C1 segment of cervical spinal cord (tissue), 14 donors: ENCODE data around the gene NEAT1.
A peak's percentile ranks its signal among the peaks of the same experiment; 100 is the strongest.
"Not testable (repeated sequence)": the region's sequence is repeated elsewhere in the genome, so short reads cannot be mapped to it uniquely, and the experiment has no call there.

Experiments
- DNase-seq, 14 donors: peaks; one replicate each; lab custom pipeline; 2025; lab: John Stamatoyannopoulos, UW

Gene NEAT1

DNA sequence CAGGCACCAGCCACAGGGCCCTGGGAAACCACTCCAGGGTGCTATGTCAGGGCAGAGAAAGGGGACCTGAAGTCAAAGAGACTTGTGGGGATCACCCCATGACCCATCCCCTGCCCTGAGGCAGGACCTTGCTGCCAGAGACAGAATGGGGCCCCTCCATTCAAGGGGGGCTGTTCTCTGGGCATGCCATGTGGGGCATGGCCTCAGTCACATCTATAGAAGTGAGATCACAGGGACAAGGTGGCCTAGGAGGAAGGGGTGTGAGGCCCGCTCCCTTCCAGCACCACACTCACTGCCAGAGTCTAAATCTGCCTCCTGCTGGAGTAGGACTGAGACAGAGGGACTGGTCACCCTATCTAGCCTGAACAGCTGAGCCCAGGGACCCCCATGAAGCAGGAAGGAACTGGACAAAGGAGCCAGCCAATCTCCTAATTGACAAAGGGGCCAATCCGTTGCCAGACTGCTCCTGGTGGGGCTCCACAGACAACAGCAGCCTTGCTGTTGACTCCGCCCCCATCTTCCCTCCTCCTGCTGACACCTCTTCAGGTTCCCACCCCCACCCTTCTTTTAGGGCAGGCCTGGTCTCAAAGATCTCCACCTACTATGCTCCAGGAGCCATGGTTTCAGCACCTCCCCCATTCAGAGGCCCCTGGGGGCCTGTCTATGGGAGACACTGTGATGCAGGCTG is 26.0 kb downstream of the NEAT1 start:
- peak in 1 of 14 donors; percentile 60 for DNase-seq

DNA sequence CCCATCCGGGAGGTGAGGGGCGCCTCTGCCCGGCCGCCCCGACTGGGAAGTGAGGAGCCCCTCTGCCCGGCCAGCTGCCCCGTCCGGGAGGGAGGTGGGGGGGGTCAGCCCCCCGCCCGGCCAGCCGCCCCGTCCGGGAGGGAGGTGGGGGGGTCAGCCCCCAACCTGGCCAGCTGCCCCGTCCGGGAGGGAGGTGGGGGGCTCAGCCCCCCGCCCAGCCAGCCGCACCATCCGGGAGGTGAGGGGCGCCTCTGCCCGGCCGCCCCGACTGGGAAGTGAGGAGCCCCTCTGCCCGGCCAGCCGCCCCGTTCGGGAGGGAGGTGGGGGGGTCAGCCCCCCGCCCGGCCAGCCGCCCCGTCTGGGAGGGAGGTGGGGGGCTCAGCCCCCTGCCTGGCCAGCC is 28.7 kb downstream of the NEAT1 start:
- not testable (repeated sequence) for DNase-seq

DNA sequence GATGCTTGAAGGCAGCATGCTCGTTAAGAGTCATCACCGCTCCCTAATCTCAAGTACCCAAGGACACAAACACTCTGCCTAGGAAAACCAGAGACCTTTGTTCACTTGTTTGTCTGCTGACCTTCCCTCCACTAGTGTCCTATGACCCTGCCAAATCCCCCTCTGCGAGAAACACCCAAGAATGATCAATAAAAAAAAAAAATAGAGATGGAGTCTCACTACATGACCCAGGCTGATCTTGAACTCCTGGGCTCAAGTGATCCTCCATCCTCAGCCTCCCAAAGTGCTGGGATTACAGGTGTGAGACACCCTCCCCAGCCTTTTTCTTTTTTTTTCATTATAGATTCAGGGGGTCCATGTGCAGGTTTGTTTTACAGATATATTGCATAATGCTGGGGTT is 29.7 kb downstream of the NEAT1 start:
- not testable (repeated sequence) for DNase-seq

DNA sequence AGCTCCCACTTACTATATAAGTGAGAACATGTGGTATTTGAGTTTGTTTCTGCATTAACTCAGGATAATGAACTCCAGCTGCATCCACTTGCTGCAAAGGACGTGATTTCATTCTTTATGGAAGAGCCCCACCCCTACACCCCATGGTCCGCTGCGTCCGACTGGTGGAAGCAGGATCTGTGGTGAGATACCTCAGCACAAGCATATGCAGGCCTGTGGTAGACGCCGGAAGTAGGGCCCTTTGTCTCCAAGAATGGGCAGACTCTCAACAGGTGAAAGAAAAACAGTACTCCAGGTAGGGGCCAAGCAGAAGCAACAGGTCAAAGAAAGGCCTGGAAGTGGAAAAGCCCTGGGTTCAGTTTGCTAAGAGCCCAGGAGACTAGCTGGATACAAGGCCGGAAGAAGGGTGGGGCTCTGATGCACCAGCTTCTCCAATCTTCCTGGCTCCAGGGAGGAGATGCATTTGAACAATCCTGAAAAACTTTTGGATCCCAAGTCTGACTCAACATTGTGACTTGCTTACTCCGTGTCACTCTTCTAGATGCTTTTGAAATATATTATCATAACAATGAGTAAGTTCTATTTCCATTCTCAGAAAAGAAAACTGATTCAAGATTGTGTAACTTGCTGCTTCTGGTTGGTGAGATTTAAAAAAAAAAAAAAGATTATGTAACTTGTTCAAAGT is 30.4 kb downstream of the NEAT1 start:
- no peak for DNase-seq

DNA sequence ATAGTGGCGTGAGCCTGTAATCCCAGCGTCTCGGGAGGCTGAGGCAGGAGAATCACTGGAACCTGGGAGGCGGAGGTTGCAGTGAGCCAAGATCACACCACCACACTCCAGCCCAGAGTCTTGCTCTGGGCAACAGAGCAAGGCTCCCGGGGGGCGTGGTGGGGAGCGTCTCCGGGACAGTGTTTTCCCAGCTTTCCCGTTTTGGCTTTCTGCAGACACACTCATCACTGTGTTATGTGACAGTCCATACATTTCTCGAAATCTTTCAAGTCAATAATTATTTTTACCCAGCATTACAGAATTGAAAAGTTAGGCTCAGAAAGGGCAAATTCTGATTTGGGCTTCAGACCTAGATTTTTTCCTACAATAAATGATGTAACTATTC is 31.7 kb downstream of the NEAT1 start:
- DNase-seq: peak in 1 of 14 donors; percentile 26

DNA sequence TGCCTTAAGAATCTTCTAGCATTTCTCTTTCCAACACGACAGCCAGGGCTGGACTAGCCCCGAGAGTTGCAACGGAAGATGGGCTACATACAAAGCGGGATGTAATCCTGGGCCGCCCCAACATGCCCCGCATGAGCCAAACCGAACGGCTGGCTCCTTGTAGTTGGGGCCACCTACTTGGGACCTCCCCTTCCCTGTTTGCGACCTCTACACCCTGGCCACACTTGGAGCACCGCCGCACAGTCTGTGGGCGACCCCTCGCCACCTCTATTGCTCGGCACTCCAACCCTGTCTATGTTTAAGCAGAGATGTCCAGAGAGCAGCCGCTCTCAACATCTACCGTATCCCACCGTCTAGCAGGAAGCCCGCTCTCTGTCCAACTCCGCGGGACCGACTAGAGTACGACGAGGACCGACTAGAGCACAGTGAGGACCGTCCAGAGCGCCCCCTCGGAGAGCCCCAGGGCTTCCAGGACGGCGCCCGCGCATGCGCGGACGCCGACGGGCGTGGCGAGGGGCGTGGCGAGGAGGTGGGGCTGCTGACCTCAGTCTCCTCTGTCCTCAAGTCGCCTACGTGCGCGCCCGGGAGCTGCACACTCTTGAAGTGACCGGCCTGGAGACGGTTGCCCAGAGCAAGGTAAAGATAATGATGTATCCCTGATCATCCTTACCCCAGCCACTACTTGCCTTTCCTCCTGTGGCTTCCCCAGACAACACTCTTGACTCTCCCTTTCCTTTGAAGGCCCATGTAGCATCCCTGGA is 32.3 kb downstream of the NEAT1 start:
- peak; percentile 57 to 89 (median 84) for DNase-seq

DNA sequence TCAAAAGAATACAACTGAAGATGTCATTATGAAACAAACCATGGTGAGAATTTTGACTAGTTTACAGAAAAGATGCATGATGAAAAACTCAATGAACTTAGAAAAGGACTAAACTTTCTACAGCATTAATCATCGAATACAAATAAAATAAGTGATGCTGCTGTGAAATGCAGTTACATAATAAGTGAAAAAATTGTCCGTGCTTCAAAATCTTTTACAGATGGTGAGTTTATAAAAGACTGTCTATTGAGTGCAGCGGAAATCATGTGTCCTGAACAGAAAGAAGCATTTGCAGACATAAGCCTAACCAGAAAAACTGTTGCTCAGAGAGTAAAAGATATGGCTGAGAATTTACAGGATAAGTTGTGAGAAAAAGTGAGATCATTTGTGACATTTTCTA is 33.8 kb downstream of the NEAT1 start:
- DNase-seq: no peak

DNA sequence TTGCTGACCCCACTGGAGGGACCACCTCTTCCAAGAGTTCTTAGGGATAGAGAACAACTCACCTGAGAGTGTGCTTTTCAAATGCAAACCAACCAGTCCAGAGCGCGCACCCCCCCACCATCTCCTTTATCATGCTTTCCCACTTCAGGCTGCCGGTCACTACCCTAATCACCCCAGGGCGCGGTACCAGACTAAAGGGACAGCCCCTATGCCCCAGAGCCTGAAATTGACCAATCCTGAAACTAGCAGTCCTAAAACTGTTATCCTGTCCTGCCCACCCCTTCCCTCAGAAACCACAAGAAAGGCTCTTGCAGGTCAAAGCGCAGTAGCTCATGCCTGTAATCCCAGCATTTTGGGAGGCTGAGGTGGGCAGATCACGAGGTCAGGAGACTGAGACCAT is 37.0 kb downstream of the NEAT1 start:
- DNase-seq: no peak

DNA sequence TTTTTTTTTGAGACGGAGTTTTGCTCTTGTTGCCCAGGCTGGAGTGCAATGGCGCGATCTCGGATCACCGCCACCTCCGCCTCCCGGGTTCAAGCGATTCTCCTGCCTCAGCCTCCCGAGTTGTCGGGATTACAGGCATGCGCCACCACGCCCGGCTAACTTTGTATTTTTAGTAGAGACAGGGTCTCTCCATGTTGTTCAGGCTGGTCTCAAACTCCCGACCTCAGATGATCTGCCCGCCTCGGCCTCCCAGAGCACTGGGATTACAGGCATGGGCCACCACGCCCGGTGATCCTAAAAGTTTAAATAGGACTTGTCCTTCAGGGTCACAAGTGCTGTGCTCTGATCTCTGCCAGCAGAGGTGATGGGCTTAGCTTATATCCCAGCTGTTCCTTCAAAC is 42.9 kb downstream of the NEAT1 start:
- not testable (repeated sequence) for DNase-seq

DNA sequence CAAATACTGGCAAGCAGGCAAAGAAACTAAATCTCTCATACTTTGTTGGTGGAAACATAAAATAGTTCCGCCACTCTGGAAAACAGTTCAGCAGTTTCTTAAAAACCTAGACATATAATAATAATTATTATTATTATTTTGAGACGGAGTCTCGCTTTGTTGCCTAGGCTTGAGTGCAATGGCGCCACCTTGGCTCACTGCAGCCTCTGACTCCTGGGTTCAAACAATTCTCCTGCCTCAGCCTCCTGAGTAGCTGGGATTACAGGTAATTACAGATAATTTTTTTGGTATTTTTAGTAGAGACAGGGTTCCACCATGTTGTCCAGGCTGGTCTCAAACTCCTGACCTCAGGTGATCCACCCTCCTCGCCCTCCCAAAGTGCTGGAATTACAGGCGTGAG is 44.7 kb downstream of the NEAT1 start:
- not testable (repeated sequence) for DNase-seq

DNA sequence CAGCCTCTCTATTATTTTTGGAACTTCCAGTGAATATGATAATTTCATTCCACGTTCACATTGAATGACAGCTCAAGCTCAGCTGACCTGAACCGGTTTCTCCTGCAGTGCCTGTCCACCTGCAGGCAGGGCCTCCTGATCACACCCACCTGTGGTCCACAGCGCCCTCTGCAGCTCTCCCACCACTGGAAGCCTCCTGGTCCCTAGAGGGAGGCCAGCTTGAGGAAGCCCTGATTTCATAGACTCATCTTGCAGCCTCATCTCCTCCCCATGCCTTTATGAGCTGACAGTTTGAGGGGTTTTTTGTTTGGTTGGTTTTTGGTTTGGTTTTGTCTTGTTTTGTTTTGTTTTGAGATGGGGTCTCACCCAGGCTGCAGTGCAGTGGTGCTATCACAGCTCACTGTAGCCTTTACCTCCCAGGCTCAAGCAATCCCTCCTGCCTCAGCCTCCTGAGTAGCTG is 46.3 kb downstream of the NEAT1 start:
- peak in 1 of 14 donors; percentile 36 for DNase-seq

DNA sequence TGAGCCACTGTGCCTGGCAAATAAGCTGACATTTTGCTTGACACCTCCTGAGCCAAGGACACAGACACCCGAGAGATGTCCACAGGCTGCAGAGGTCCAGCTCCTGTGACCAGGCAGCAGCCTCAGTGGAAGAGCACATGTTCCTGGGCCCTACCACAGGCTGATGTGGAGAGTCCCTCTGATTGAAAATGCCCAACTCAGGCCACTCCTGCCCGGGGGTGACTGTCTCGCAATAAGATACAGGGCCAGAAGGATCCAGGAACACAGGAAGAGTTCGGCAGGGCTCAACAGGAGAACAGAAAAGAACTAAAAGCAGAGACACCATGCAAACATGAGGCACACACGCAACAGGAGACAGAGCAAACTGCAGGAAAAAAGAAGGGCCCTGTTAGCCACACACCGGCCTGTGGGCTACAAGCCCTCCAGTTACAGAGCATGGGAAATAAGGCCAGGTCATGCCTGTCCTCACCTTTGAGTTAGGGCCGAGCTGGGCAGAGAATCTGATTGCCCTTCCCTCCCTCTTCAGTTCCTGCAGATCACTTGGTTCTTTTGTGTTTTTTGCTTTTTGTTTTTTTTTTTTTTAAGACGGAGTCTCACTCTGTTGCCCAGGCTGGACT is 47.9 kb downstream of the NEAT1 start:
- DNase-seq: peak in 1 of 14 donors; percentile 16

DNA sequence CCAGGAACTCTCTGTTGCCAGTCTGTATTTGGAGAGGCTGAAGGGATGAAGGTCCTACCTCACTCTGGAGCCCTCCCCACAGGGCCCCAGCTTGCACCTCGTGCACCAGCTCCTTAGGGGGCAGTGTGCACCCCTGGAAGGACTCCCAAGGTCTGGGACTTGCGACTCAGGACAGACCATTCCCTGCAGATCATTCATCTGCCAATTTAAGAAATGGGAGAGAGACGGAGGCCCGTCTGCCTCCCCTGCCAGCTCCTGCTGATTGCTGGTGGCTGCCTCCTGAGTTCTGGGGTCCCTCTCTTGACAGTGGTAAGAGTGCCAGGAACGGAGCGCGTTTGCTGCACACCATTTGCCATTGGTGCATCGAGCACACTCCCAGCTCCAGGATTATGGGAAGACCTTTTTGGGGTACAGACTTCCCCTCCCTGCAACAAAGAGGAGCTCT is 48.9 kb downstream of the NEAT1 start:
- DNase-seq: peak in 10 of 14 donors; percentile 14 to 79 (median 50)

DNA sequence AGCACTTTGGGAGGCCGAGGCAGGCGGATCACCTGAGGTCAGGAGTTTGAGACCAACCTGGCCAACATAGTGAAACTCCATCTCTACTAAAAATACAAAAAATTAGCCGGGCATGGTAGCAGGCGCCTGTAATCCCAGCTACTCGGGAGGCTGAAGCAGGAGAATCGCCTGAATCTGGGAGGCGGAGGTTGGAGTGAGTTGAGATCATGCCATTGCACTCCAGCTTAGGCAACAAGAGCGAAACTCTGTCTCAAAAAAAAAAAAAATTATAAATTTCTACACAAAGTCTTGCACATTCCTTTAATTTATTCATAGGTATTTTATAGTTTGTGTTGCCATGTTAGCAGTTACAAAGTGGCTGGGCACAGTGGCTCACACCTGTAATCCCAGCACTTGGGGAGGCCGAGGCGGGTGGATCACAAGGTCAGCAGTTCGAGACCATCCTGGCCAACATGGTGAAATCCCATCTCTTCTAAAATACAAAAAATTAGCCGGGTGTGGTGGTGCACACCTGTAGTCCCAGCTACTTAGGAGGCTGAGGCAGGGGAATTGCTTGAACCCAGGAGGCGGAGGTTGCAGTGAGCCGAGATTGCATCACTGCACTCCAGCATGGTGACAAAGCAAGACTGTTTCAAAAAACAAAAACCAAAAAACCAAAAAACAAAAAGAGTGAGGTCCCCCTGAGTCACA is 50.1 kb downstream of the NEAT1 start:
- not testable (repeated sequence) for DNase-seq

DNA sequence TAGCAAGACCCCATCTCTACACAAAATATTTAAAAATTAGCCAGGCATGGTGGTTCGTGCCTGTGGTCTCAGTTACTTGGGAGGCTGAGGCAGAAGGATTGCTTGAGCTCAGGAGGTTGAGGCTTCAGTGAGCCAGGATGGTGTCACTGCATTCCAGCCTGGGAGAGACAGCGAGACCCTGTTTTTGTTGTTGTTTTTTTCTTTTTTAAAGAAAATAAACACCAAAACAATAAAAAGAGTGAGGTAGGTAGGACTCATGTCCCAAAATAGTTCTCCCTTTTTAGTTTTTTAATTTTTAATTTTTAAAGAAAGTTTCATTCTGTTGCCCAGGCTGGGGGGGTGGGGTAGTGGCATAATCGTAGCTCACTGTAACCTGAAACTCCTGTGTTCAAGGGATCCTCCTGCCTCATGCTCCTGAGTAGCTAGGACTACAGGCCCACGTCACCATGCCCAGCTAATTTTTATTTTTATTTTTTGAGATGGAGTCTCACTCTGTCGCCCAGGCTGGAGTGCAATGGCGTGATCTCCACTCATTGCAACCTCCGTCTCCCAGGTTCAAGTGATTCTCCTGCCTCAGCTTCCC is 50.8 kb downstream of the NEAT1 start:
- DNase-seq: no peak

DNA sequence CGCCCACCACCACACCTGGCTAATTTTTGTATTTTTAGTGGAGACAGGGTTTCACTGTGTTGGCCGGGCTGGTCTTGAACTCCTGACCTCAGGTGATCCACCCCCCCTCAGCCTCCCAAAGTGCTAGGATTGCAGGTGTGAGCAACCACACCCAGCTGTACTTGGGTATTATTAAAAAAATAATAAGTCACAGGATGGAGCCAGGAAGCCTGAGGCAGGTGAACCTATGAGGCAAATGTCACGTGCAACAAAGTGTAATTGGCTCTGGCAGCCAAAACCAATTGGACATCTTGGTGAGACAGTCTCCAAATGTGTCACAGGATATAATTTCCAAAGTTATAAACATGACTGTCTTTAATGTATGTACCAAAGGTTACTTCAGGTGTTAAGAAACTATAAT is 52.3 kb downstream of the NEAT1 start:
- no peak for DNase-seq

DNA sequence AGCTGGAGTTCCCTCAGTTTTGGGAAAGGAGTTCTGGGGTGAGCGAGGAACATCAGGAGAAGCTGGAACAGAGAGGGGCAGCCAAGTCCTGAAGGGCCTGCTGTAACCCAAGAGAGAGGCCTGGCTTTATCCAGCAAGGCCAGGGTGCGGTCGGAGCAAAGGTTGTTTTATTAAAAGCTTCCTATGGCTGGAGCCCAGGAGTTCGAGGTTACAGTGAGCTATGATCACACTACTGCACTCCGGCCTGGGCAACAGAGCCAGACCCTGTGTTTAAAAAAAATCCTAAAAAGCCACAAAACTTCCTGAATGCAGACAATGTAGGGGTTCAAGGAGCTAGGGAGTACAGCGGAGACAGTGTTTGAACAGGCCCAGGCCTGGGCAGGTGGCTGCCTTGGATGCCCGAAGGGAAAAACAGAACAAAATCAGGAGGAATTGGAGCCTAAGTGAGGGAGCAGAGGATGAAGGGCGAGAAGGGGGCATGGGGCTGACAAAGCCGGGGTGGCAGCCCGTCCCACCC is 54.1 kb downstream of the NEAT1 start:
- DNase-seq: peak in 3 of 14 donors; percentile 36 to 69 (median 58)

DNA sequence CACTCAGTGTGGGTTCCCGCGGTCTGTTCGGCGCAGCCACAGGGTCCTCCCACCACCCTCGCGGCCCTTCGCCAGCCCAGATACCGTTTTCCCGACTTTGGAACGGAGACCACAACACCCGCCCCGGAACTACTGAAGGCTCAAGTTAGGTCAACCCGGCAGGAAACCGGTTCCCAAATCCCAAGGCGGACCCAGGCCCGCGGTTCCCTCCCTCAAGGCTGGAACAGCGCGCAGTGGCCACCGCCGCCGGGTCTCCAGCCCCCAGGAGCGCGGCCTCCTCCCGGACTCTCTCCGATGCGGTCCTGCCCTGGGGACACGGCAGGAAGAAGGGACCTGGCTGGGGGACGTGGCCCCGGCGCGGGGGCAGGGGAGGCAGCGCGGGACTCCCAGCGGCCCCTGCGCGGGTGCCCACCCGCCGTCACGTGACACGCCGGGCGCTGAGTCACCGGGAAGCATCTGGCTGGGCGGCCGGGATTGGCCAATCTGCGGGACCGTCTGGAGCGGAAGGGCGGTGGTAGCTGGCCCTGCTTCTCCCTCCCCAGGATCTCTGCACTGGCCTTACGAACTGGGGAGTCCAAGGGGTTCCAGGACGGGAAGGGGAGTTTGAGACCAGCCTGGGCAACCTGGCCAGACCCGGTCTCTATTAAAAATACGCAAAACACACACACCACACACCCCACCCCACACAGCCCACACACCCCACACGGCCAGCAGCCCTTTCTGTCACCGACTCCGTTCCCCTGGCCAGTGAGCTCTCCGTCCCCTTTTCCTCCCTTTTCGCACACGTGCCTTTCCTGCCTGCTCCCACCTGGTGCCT is 54.8 kb downstream of the NEAT1 start:
- peak; percentile 84 to 98 (median 94) for DNase-seq

DNA sequence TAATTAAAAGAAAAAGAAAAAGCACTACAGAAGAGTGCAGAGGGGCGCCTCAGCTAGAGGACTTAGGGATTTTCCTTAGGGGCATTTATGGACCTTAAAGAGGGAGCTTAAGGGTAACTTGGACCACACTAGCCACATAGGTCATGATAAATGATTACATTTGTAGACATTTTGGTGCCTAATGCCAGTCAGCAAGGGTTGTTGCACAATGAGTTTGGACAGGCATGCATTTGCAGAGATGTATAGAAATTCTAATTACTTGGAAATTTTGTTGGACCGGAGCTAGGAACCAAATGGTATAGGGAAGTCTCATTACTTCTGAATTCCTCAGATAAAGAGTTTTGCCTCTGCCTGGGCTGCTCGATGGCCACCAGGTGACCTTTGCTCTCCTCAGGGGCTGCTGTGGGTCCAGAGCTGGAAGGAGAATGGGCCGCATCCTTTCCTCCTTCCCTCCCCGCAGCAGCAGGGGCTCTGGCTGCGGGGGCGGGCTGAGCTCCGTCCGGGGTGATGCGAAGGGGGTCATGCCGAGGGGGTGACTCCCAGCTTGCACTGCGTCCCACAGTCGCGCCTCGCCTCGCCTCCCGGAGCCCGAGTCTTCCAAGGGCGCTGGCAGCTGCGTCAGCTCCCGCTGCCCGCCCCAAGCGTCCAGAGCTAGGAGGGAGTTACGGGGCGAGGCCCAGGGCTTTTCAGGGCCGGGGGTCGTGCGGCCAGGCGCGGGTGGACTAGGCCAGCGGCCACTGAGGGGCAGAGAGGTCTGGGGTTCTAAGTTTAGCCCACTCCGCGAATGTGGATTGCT is 56.0 kb downstream of the NEAT1 start:
- peak in 8 of 14 donors; percentile 35 to 67 (median 58) for DNase-seq
